PFSK-1 (cell line): ENCODE results near the gene TESK2.

Experiments used
- FOXP2 ChIP-seq: optimal IDR thresholded peaks from 2 replicates; pipeline ENCODE3; 2011; ENCODE audit warnings: borderline replicate concordance, control low read depth, inconsistent platforms; ENCODE audit not compliant: insufficient read depth; ENCODE audit errors: extremely low read length, extremely low read depth
- POLR2AphosphoS5 ChIP-seq: IDR thresholded peaks from 2 replicates; pipeline ENCODE4 v1.6.1; 2012; ENCODE audit warnings: low read depth, mild to moderate bottlenecking, control low read depth, low read length, moderate library complexity
- SIN3A ChIP-seq: IDR thresholded peaks from 2 replicates; pipeline ENCODE4 v1.6.1; 2012; ENCODE audit warnings: mild to moderate bottlenecking, low read length, moderate library complexity, borderline replicate concordance; ENCODE audit not compliant: insufficient read depth
- TAF1 ChIP-seq: IDR thresholded peaks from 2 replicates; pipeline ENCODE4 v1.6.1; 2012; ENCODE audit warnings: low read length, control low read depth, borderline replicate concordance; ENCODE audit not compliant: insufficient read depth
- TF ChIP-seq, protein P1 (sequence below), 2 experiments: IDR thresholded peaks; 2 replicates each; pipeline versions ENCODE4 v1.6.1 to v1.8.0; 2011 to 2012; ENCODE audit warnings: low read depth in 2 of 2, low read length in 2 of 2, control low read depth in 1 of 2, inconsistent platforms in 1 of 2, mild to moderate bottlenecking in 1 of 2, moderate library complexity in 1 of 2; ENCODE audit not compliant: insufficient read depth in 1 of 2

TESK2 gene

DNA sequence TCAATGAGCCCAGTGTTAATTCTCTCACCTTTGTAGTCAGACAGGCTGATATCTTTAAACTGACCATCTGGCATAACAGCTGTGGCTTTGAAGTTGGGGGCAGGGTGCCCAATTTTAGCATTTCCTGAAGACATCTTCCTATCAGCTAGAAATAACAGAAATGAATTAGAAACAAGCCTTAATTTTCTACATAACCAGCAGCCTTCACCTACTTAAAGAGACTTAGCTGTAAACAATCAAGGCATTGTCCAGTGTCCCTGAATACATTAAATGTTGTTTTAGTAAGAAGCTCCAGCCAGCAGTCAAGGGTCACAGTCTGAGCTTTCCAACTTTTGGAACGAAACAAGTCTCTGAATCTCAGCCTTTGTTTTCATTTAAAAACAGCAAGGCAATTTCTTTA, 27.9 kb upstream of the TESK2 start:
- TF ChIP-seq FOXP2 (no peak), POLR2AphosphoS5 (no peak), TAF1 (no peak), SIN3A (no peak)
- TF ChIP-seq, protein P1, sequence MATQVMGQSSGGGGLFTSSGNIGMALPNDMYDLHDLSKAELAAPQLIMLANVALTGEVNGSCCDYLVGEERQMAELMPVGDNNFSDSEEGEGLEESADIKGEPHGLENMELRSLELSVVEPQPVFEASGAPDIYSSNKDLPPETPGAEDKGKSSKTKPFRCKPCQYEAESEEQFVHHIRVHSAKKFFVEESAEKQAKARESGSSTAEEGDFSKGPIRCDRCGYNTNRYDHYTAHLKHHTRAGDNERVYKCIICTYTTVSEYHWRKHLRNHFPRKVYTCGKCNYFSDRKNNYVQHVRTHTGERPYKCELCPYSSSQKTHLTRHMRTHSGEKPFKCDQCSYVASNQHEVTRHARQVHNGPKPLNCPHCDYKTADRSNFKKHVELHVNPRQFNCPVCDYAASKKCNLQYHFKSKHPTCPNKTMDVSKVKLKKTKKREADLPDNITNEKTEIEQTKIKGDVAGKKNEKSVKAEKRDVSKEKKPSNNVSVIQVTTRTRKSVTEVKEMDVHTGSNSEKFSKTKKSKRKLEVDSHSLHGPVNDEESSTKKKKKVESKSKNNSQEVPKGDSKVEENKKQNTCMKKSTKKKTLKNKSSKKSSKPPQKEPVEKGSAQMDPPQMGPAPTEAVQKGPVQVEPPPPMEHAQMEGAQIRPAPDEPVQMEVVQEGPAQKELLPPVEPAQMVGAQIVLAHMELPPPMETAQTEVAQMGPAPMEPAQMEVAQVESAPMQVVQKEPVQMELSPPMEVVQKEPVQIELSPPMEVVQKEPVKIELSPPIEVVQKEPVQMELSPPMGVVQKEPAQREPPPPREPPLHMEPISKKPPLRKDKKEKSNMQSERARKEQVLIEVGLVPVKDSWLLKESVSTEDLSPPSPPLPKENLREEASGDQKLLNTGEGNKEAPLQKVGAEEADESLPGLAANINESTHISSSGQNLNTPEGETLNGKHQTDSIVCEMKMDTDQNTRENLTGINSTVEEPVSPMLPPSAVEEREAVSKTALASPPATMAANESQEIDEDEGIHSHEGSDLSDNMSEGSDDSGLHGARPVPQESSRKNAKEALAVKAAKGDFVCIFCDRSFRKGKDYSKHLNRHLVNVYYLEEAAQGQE (IDR thresholded peaks at IDR 0.05; ENCODE audit: insufficient read depth in 1 of 2, low read depth in 2 of 2, low read length in 2 of 2) = no peak

DNA sequence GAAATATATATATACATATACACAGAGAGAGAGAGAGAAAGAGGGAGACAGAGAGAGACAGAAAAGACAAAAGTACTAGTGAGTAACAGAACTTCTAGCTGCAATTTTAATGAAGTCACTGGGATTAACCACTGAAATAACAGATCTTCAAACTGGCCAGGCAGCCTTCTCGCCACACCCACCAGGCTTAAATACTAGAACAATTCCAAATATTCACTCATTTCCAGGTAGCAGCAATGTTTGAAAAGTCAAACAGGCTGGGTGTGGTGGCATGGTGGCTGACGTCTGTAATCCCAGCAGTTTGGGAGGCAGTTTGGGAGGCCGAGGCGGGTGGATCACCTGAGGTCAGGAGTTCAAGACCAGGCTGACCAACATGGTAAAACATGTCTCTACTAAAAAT, 25.5 kb upstream of the TESK2 start:
- TF ChIP-seq, protein P1 (IDR thresholded peaks at IDR 0.05; ENCODE audit: insufficient read depth in 1 of 2, low read depth in 2 of 2, low read length in 2 of 2) = no peak
- TF ChIP-seq POLR2AphosphoS5 = no peak
- no peak for TF ChIP-seq FOXP2
- TF ChIP-seq TAF1 = no peak
- no peak for TF ChIP-seq SIN3A

DNA sequence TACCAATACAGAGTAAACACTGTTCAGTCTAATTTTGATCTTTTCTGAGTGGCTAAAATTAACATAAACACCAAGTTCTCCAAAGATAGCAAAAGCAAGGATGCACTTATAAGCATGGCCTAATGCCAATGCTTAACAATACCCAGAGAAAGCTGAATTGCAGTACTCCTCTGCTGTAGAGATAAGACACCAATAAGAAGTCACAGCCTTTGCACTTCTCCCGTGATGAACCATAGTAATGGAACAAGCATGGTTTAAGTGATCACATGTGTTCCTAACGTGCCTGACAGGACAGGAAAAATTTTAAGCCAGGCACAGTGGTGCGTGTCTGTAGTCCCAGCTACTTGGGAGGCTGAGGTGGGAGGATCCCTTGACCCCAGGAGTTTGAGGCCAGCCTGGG, 25.1 kb upstream of the TESK2 start:
- no peak for TF ChIP-seq TAF1
- TF ChIP-seq, protein P1 (IDR thresholded peaks at IDR 0.05; ENCODE audit: insufficient read depth in 1 of 2, low read depth in 2 of 2, low read length in 2 of 2) = no peak
- TF ChIP-seq POLR2AphosphoS5 = no peak

DNA sequence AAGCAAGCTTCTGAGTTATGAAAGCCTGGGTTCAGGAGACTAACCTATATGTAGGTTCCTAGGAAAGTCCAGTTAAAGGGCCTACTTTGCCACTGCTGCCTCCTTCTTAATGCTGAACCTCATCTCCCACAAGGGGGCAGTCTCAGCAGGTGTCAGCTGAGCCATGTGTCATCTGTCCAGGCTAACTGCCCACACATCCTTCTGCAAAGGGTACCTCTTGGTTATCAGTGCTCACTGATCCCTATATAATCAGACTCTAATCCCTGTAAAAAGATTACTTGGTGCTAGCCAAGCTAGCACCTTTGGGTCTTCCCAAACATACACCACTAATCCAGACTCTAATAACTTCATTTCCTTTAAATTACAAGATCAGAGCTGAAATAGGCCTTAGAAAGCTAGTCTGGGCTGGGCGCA, 21.7 kb upstream of the TESK2 start:
- TF ChIP-seq SIN3A (peak; percentile 70; the same call in 1 of the 2 replicates), POLR2AphosphoS5 (no peak), FOXP2 (no peak), TAF1 (no peak)
- TF ChIP-seq, protein P1 (IDR thresholded peaks at IDR 0.05; ENCODE audit: insufficient read depth in 1 of 2, low read depth in 2 of 2, low read length in 2 of 2) = no peak

DNA sequence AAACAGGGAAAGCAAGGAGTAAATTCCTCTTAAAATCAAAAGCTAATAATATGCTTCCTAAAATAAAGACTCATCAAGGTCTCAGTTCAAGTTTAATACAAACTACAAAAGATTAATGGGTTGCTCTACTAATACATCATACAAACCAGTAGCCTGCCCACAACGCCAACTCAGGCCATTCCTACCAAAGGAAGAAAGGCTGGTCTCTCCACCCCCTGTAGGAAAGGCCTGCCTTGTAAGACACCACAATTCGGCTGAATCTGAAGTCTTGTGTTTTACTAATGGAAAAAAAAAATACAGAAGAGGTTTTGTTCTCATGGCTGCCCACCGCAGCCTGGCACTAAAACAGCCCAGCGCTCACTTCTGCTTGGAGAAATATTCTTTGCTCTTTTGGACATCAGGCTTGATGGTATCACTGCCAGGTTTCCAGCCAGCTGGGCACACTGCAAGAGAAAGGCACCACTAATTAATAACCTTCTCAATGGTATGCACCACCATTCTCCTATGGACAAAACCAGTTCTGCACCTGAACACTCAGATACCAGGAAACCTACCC, 20.1 kb upstream of the TESK2 start:
- TF ChIP-seq POLR2AphosphoS5 = no peak
- TF ChIP-seq, protein P1 (IDR thresholded peaks at IDR 0.05; ENCODE audit: insufficient read depth in 1 of 2, low read depth in 2 of 2, low read length in 2 of 2) = no peak
- no peak for TF ChIP-seq FOXP2
- TF ChIP-seq TAF1 = no peak
- TF ChIP-seq SIN3A = no peak
